Epithelial cell of prostate (primary cell): ENCODE data around the gene GUCY1A2.

Source experiments
- DNase-seq: peaks from one replicate; pipeline ENCODE4 v3.0.0-alpha.2; 2011; ENCODE audit warnings: low read depth, low spot score
- H3K27ac ChIP-seq: fragments of 450-650 bp; 2 replicates; pipeline ENCODE4 v1.5.1; 2017; ENCODE audit warnings: mild to moderate bottlenecking

GUCY1A2 gene

DNA sequence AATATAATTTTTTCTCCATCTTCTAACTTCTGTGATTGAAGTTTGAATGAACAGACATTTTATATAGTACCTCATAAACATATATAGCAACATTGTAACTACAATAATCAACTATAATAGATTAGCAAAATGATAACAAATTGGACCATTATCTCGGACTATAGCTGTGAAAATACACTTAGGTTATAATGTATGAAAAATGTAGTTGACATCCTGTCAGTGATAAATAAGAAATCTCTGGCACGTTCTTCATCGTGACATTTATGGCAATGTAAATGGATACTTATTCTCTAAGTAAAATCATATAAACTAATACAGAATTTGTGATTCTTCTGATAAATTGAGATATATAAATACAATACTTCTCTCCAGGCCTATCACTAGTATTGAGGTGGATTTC, 333.3 kb downstream of the GUCY1A2 start:
- H3K27ac ChIP-seq = no peak overlapping the region
- no peak for DNase-seq

DNA sequence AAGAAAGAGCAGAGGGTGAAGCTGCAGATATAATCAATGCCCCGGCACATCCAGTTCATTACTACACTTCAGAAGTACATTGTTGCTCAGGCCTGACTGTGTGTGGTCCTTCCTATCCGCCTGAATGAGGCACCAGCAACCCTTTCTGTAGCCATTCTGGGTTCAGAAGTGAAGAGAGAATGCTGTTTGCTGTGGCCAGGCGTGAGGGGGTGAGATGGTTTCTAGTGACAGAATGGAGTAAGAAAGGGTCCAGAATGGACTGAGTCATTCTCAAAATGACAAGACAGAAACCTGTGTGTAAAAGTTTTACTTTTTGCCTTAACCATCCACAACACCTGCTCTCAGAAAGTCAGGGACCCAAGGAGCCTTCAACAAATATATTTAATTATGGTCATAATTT, 334.8 kb downstream of the GUCY1A2 start:
- no peak overlapping the region for H3K27ac ChIP-seq
- DNase-seq = no peak

DNA sequence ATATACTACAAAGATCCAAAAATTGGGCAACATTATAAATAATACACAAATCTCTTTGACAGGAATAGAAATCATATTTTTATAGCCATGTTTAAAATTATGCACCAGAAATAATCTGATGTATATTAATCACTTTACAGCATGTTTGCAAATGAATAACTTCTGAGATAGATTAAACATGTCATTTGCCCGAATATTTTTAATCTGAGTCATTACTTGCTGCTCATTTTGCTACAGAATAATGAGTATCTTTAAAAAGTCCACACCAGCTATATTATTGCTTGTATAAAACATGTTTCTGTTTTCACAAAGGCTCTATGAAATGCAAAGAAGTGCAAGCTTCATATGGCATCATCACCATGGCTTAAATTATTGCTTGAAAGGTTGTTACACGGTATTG, 336.8 kb downstream of the GUCY1A2 start:
- no peak for DNase-seq
- H3K27ac ChIP-seq = no peak overlapping the region

DNA sequence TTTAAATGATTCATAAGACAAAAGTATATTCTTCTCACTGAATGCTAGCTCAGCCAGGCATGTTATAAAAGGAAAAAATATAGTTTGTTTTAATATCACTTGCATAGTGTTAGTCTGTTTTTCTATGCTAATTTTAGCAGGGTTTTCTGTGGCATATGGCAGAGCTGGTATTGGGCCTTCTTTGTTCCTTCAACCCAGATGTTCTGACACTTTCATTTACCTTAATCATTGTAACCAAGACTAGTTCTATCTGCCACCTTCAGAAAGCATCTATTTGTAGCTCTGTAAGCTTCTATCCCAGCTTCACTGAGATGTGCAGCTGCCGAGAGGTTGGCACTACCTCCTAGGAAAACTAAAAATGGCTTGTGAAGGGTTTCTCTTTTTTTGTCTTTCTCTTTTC, 338.7 kb downstream of the GUCY1A2 start:
- no peak for DNase-seq
- H3K27ac ChIP-seq = no peak overlapping the region

DNA sequence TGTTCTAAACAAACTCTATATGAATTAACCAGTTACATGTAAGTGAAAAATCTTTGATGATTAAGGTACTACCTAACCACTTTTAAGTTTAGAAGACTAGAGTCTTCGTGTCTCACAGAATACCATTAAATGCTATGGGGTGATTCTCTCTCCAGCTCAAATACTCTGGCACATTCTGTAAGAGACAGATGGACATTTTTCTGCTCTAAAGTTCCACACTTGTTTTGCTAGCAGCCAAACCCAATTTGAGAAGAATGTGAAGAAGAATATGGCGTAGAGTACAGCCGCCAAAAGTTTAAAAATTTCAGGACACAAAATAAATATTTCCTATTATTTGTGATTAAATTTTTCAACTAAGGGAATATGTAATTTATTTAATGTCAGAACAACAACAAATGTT, 339.1 kb downstream of the GUCY1A2 start:
- no peak overlapping the region for H3K27ac ChIP-seq
- no peak for DNase-seq

DNA sequence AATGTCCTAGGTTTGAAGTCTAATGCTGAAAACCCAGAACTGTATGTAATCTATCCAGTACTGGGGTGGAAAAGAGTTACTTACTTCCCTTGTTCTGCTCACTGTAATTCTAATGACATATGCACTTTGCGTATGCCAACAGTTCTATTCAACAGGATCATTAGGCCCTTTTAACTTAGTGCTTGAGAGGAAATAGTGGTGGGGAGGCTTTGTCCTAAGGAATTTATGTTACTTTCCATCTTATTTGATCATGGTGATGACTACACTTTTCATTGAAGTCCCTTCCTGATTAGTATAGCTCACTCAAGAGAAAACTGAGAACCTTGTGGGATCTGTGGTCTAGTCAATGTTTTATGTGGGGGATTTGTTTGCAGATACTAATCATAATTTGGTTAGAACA, 348.2 kb downstream of the GUCY1A2 start:
- no peak overlapping the region for H3K27ac ChIP-seq
- DNase-seq = no peak

DNA sequence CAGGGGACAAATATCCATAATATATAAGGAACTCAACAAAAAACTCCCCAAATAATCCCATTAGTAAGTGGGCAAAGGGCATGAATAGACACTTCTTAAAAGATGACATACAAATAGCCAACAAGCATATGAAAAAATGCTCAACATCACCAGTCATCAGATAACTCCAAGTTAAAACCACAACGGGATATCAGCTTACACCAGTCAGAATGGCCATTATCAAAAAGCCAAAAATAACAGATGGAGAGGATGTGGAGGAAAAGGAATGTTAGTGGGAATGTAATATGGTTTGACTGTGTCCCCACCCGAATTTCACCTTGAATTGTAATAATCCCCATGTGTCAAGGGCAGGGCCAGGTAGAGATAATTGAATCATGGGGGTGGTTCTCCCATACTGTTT, 350.1 kb downstream of the GUCY1A2 start:
- DNase-seq = no peak
- no peak overlapping the region for H3K27ac ChIP-seq

DNA sequence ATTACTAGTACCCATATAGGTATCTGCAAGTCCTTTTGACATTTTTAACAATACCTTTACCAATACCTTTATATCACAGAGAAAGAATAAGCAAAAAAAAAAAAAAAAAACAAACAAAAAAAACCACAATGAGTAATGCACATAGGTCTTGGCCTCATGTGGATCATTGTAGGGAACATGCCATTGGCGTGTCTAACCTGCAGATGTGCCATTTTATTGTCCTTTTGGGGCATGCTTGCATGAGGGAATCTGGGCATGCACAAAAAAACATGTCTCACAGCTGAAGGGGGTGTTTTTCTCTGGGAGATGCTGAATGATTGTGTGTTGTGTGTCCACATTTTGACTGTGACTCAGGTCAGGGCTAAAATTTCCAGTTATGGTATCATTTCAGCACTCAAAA, 361.6 kb downstream of the GUCY1A2 start:
- H3K27ac ChIP-seq = no peak overlapping the region
- DNase-seq = peak; percentile 34

DNA sequence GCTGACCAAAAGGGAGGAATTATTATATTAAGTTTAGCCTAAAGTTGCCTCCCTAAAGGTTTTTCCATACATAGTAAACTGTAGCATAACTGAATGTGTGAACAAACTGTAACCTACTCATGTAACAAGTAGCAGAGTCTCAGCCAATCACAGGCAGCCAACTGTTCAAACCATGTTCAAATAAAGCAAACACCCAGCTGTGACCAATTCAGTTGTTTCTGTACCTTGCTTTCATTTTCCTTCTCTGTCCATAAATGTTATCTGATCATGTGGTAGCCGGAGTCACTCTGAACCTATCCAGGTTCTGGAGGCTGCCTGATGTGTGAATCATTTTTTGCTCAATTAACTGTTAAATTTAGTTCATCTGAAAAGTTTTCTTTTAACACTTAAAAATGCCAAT, 373.5 kb downstream of the GUCY1A2 start:
- DNase-seq = peak; percentile 40
- no peak overlapping the region for H3K27ac ChIP-seq

DNA sequence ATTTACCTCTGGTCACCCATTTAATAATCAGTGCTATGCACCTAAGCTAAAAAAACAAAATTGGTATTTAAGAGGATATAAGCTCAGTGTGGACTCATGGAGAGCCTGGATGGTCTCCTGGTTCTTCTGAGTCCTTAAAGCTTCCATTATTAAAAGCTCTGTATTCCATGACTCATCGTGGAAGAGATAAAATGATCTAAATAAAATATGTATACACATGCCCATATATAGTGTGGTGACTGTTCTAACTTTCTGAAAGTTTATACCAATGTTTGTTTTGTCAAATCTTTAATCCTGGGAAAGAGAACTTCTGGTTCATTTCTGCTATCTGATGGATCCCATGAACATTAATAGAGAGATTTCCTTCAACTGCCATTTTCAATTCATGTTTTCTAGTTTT, 375.9 kb downstream of the GUCY1A2 start:
- no peak for DNase-seq
- no peak overlapping the region for H3K27ac ChIP-seq

DNA sequence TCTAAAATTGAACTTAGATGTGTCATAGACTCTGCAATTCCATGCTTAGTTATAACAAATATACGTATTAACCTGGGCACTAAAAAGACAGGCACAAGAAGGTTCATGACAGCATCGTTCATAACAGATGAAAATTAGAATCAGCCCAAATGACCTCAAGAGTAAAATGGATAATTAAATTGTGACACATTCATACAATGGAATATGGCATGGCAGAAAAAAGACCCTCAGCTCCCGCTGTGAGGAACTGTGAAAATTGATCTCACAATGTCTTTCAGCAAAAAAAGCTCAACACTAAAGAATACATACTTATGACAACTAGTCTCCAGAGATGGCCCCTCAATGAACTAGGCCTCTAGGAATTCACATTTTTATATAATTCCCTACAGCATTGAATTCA, 386.0 kb downstream of the GUCY1A2 start:
- no peak overlapping the region for H3K27ac ChIP-seq
- DNase-seq = no peak

DNA sequence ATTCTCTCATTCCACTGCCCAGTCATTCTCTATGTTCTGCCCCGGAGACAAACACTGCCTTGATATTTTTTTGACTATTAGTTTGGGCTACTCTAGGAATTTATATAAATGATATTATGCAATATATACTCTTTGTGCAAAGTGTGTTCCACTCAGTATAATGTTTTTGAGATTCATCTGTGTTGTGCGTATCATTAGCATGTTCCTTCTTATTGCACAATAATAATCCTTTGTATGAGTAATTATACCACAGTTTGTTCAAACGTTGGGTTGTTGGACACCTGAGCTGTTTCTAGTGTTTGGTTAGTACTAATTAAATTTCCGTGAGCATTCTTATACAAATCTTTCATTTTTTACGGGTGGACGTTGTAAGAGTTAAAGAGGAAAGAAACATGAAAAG, 390.6 kb downstream of the GUCY1A2 start:
- no peak overlapping the region for H3K27ac ChIP-seq
- no peak for DNase-seq

DNA sequence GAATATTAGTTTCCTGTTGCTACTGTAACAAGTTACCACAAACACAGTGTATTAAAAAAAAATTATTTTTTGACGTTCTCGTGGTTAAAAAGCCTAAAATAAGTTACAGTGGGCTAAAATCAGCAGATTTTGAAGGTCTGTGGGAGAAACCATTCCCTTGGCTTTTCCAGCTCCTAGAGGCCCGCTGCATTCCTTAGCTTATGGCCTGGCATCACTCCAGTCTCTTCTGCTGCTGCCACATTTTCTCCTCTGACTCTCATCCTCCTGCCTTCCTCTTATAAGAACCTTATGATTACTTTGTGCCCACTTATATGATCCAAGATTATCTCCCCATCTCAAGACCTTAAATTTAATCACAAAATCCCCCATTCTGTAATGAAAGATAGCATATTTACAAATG, 392.7 kb downstream of the GUCY1A2 start:
- H3K27ac ChIP-seq = no peak overlapping the region
- no peak for DNase-seq

DNA sequence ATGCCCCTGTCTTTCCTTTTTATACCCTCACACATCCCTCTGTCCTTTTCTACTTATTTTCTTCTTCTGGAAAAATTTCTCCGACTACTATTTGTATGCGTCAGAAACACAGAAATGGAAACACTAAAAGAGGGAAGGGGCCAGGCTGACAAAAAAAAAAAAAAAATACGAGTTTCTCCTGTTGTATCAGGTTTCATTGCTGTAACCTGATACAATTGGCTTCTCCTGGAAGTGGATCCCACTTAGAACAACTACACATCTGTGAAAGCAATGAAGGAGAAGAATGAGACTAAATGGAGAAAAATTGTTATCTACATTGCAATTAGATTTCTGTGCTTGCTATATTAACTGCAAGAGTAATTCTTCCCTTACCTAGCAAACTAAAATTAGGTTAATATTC, 393.9 kb downstream of the GUCY1A2 start:
- DNase-seq = no peak

More for the DNA sequence above, 393.9 kb downstream of the GUCY1A2 start:
- no peak overlapping the region for H3K27ac ChIP-seq
